H1 (cell line): Measurements from ENCODE around the gene ZMAT5. TPM values are rescaled to one million over a fixed set of nuclear protein-coding genes. Genes with fewer than 3 reads are reported as not detected.

Source experiments
- CTCF ChIA-PET: fragments of 300-600 bp; sonication (Branson Sonifier 250); formaldehyde crosslinking; loops from one replicate; lab custom pipeline; 2021; ENCODE audit not compliant: partially characterized antibody; lab: Charles Lee
- POLR2A ChIA-PET: fragments of 300-600 bp; sonication (Branson Sonifier 250); formaldehyde crosslinking; loops from one replicate; lab custom pipeline; 2021; ENCODE audit warnings: inconsistent platforms; ENCODE audit not compliant: partially characterized antibody; lab: Charles Lee
- DNase-seq, 2 experiments: peaks; one replicate each; pipeline versions ENCODE4 v3.0.0 to v3.0.0-alpha.2; 2010 to 2022; ENCODE audit warnings: low spot score in 2 of 2, low read depth in 1 of 2, mixed read lengths in 1 of 2
- FAIRE-seq: peaks from 2 replicates; lab custom pipeline; 2011; peaks lifted over from hg19 to GRCh38; lab: Jason Lieb, UNC
- H2AFZ ChIP-seq: 2 replicates; pipeline ENCODE4 v1.8.1; 2012; ENCODE audit warnings: low read length, inconsistent platforms
- H2AK5ac ChIP-seq: 2 replicates; pipeline ENCODE4 v1.6.1; 2013; ENCODE audit warnings: low read depth, low read length
- H2BK120ac ChIP-seq: replicated peaks from 2 replicates; pipeline ENCODE3; 2013; ENCODE audit warnings: low read depth, low read length, inconsistent platforms
- H2BK12ac ChIP-seq: 2 replicates; pipeline ENCODE4 v1.6.1; 2013; ENCODE audit warnings: low read depth, low read length
- H2BK15ac ChIP-seq: 2 replicates; pipeline ENCODE4 v1.6.1; 2013; ENCODE audit warnings: low read length
- H2BK20ac ChIP-seq: 2 replicates; pipeline ENCODE4 v1.6.1; 2013; ENCODE audit warnings: low read length
- H2BK5ac ChIP-seq: 2 replicates; pipeline ENCODE4 v1.6.1; 2013; ENCODE audit warnings: low read depth, low read length
- H3K14ac ChIP-seq: 2 replicates; pipeline ENCODE4 v1.6.1; 2013; ENCODE audit warnings: inconsistent platforms; ENCODE audit not compliant: insufficient read length
- H3K18ac ChIP-seq: 2 replicates; pipeline ENCODE4 v1.6.1; 2013; ENCODE audit warnings: low read length; ENCODE audit errors: extremely low read depth
- H3K23ac ChIP-seq: 2 replicates; pipeline ENCODE4 v1.6.1; 2013; ENCODE audit warnings: inconsistent platforms; ENCODE audit not compliant: insufficient read length
- H3K23me2 ChIP-seq: 2 replicates; pipeline ENCODE4 v1.6.1; 2013; ENCODE audit warnings: low read depth, low read length
- H3K27ac ChIP-seq: 2 replicates; pipeline ENCODE4 v1.6.1; 2011; ENCODE audit warnings: low read depth, low read length, inconsistent platforms
- H3K27me3 ChIP-seq, 4 experiments: replicated peaks in 1 of 4; 1 replicate in 1 of 4; 2 replicates in 3 of 4; pipeline versions ENCODE4 v1.6.1 to v1.8.1; 2011 to 2013; ENCODE audit warnings: low read length in 3 of 4, mild to moderate bottlenecking in 3 of 4, inconsistent platforms in 2 of 4, mixed read lengths in 2 of 4, moderate library complexity in 1 of 4; ENCODE audit not compliant: control insufficient read depth in 3 of 4, insufficient read depth in 3 of 4; ENCODE audit errors: extremely low read depth in 1 of 4
- H3K36me3 ChIP-seq, 4 experiments: 2 replicates each; pipeline versions ENCODE4 v1.6.1 to v1.8.1; 2011 to 2013; ENCODE audit warnings: mild to moderate bottlenecking in 4 of 4, low read length in 3 of 4, moderate library complexity in 2 of 4, control low read depth in 1 of 4, inconsistent platforms in 1 of 4; ENCODE audit not compliant: insufficient read depth in 4 of 4, control insufficient read depth in 2 of 4
- H3K4ac ChIP-seq: replicated peaks from 2 replicates; pipeline ENCODE3; 2013; ENCODE audit warnings: low read length, low read depth, mixed read lengths, inconsistent platforms; ENCODE audit not compliant: insufficient read length
- H3K4me1 ChIP-seq, 4 experiments: replicated peaks in 1 of 4; 1 replicate in 1 of 4; 2 replicates in 3 of 4; pipeline versions ENCODE4 v1.6.1 to v1.8.1; 2011 to 2013; ENCODE audit warnings: low read length in 3 of 4, inconsistent platforms in 2 of 4, mixed read lengths in 1 of 4; ENCODE audit not compliant: insufficient read depth in 4 of 4, control insufficient read depth in 3 of 4
- H3K4me2 ChIP-seq, 2 experiments: 2 replicates each; pipeline versions ENCODE4 v1.6.1 to v1.8.1; 2011 to 2013; ENCODE audit warnings: low read depth in 2 of 2, low read length in 2 of 2, control low read depth in 1 of 2, inconsistent platforms in 1 of 2, mild to moderate bottlenecking in 1 of 2; ENCODE audit not compliant: insufficient read depth in 1 of 2
- H3K4me3 ChIP-seq, 4 experiments: fragments of 200-600, 300-600 bp in 1 of 4; sonication (generic), shearing (Covaris generic), sonication (Bioruptor Twin) in 1 of 4; 2 replicates each; pipeline versions ENCODE4 v1.5.1 to v1.8.1; 2011 to 2016; ENCODE audit warnings: low read length in 4 of 4, low read depth in 3 of 4, control low read depth in 2 of 4, inconsistent platforms in 2 of 4, mild to moderate bottlenecking in 2 of 4, mixed read lengths in 1 of 4, moderate library complexity in 1 of 4; ENCODE audit not compliant: insufficient read depth in 2 of 4; ENCODE audit errors: extremely low read depth in 1 of 4
- H3K56ac ChIP-seq: replicated peaks from 2 replicates; pipeline ENCODE3; 2013; ENCODE audit warnings: low read depth, mild to moderate bottlenecking, mixed read lengths, low read length, inconsistent platforms; ENCODE audit not compliant: insufficient read length
- H3K79me1 ChIP-seq: 2 replicates; pipeline ENCODE4 v1.6.1; 2013; ENCODE audit warnings: low read depth, low read length, control low read depth
- H3K79me2 ChIP-seq, 2 experiments: 2 replicates each; pipeline versions ENCODE4 v1.6.1 to v1.8.1; 2012 to 2013; ENCODE audit warnings: low read length in 2 of 2, mild to moderate bottlenecking in 2 of 2, inconsistent platforms in 1 of 2; ENCODE audit not compliant: insufficient read depth in 2 of 2, control insufficient read depth in 1 of 2
- H3K9ac ChIP-seq, 4 experiments: replicated peaks in 1 of 4; 1 replicate in 1 of 4; 2 replicates in 3 of 4; pipeline versions ENCODE4 v1.6.1 to v1.8.1; 2011 to 2013; ENCODE audit warnings: low read depth in 3 of 4, low read length in 3 of 4, control low read depth in 2 of 4, mild to moderate bottlenecking in 2 of 4, moderate library complexity in 2 of 4, inconsistent platforms in 1 of 4; ENCODE audit errors: extremely low read depth in 1 of 4
- H3K9me3 ChIP-seq, 2 experiments: 2 replicates each; pipeline versions ENCODE4 v1.6.1 to v1.8.1; 2012 to 2013; ENCODE audit warnings: mild to moderate bottlenecking in 2 of 2, moderate library complexity in 2 of 2, control low read depth in 1 of 2, inconsistent platforms in 1 of 2, low read depth in 1 of 2, low read length in 1 of 2, mixed read lengths in 1 of 2; ENCODE audit not compliant: insufficient read depth in 2 of 2
- H4K20me1 ChIP-seq, 2 experiments: replicated peaks in 1 of 2; 2 replicates each; pipeline versions ENCODE3 to v1.8.1; 2011 to 2013; ENCODE audit warnings: inconsistent platforms in 2 of 2, low read length in 2 of 2, mild to moderate bottlenecking in 1 of 2; ENCODE audit not compliant: insufficient read depth in 2 of 2, control insufficient read depth in 1 of 2
- H4K5ac ChIP-seq: 2 replicates; pipeline ENCODE4 v1.6.1; 2013; ENCODE audit warnings: low read length, low read depth, mixed read lengths, inconsistent platforms; ENCODE audit not compliant: insufficient read length
- H4K8ac ChIP-seq: 2 replicates; pipeline ENCODE4 v1.8.0; 2013; ENCODE audit warnings: mild to moderate bottlenecking, moderate library complexity, low read length, inconsistent platforms; ENCODE audit not compliant: insufficient read depth; ENCODE audit errors: extremely low read depth
- H4K91ac ChIP-seq: replicated peaks from 2 replicates; pipeline ENCODE3; 2013; ENCODE audit warnings: low read length, mixed read lengths, inconsistent platforms; ENCODE audit not compliant: insufficient read length
- CTBP2 ChIP-seq: IDR thresholded peaks from 2 replicates; pipeline ENCODE4 v1.7.0; 2011; ENCODE audit warnings: borderline replicate concordance, mild to moderate bottlenecking, moderate library complexity, mixed read lengths, low read length; ENCODE audit not compliant: insufficient read depth, insufficient read length
- KDM1A ChIP-seq: fragments of 200-600, 300-600 bp; sonication (generic); IDR thresholded peaks from 2 replicates; pipeline ENCODE4 v1.7.1; 2016; ENCODE audit warnings: mild to moderate bottlenecking, low read length, borderline replicate concordance
- WGBS, 2 experiments: shearing (Covaris generic) in 1 of 2; methylation state at CpG; one replicate each; pipeline versions ENCODE4 v1.1.6 to v1.1.7; 2013 to 2015; ENCODE audit warnings: low lambda C conversion rate in 2 of 2, mixed read lengths in 2 of 2, inconsistent platforms in 1 of 2, low coverage in 1 of 2, missing lambda C conversion rate in 1 of 2; ENCODE audit not compliant: insufficient replicate concordance in 2 of 2, insufficient coverage in 1 of 2, insufficient read length in 1 of 2; ENCODE audit errors: extremely low coverage in 1 of 2, missing lambda C conversion rate in 1 of 2; 5-methylcytosine and 5-hydroxymethylcytosine counted together
- polyA plus RNA-seq, 7 experiments: library from polyadenylated mRNA; depleted of rRNA in 3 of 7; stranded (reverse) in 5 of 7; unstranded in 2 of 7; fragments of >200 nt in 5 of 7; fragments of 200-250 nt in 2 of 7; gene quantifications; 1 replicate in 5 of 7; 2 replicates in 1 of 7; 4 replicates in 1 of 7; pipeline versions ENCODE4 v1.2.1 to v1.2.3, GENCODE V29; 2011 to 2013; ENCODE audit warnings: missing spikeins in 2 of 7, mixed read lengths in 2 of 7
- total RNA-seq: library from RNA; stranded (reverse); fragmentation: NEBNext Ultra II Directional; extraction: Animal tissue kit (Norgen Biotek cat#: 25700); gene quantifications from 2 replicates; pipeline ENCODE4 v1.2.1, GENCODE V29; 2021

The ZMAT5 gene
- total and polyA plus RNA-seq, 2 of the 8 experiments (the other 6 are each of a cell fraction or from before 2014, with no cell fraction given) = 14.0 to 38.3 TPM

DNA sequence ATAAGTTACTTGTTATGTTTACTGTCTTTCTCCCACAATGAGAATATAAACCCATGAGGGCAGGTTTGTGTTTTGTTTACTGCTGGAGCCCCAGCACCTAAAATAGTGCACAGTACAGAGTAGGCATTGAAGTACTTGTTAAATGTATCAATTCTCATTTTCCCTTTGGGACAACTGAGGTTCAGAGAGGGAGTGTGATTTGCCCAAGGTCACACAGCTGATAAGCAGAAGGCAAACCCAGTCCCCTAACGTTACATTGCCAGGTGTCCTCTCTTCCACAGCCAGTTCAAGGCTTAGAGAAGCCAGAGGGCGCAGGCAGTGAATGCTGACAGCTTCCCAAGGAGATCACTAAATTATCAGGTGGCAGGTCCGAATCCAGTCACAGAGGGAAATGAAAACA, 16.8 kb downstream of the ZMAT5 start:
- Histone ChIP-seq H3K79me2 (no peaks in the 10 kb centered on the region), H3K27ac (no peak overlapping the region), H3K23ac (no peak overlapping the region), H3K14ac (no peak overlapping the region), H4K5ac (no peak overlapping the region), H3K79me1 (no peaks in the 10 kb centered on the region), H3K4me1 (no peaks in the 10 kb centered on the region; a peak in 1 of 7 replicates), H3K36me3 (no peaks in the 10 kb centered on the region), H3K27me3 (no peaks in the 10 kb centered on the region), H3K4me2 (no peak overlapping the region), H3K9me3 (no peaks in the 10 kb centered on the region), H3K4ac (no peak overlapping the region), H3K9ac (no peak overlapping the region), H2AFZ (no peak overlapping the region), H2BK120ac (no peak overlapping the region), H3K18ac (no peak overlapping the region), H2BK5ac (no peak overlapping the region), H3K23me2 (no peaks in the 10 kb centered on the region), H4K8ac (no peak overlapping the region), H2BK20ac (no peak overlapping the region), H2BK12ac (no peak overlapping the region), H2BK15ac (no peak overlapping the region), H2AK5ac (no peak overlapping the region), H4K20me1 (peaks cover 0 to 1% of the 10 kb centered on the region in 2 experiments), H4K91ac (no peak overlapping the region), H3K56ac (no peak overlapping the region), H3K4me3 (no peak overlapping the region)
- DNase-seq (no peak), FAIRE-seq (no peak)
- TF ChIP-seq KDM1A (no peak), CTBP2 (no peak)
- WGBS, 2 experiments = 89% methylated on average over 3 of the region's 3 CpGs; no CpG with 5 or more reads in 1 of the 2 experiments
- ChIA-PET POLR2A (interaction anchor here (1.0 to 1.8 kb wide), 2 partner anchors 12 to 62 kb away, joined by 3 to 4 read pairs; no protein-coding TSS in a partner anchor), CTCF (interaction anchor here (1.3 to 2.4 kb wide), 2 partner anchors 15 to 60 kb away, joined by 3 to 7 read pairs; no protein-coding TSS in a partner anchor)
